ENCODE results near the gene TMPRSS11A. TPM values are rescaled to one million over a fixed set of nuclear protein-coding genes. Genes with fewer than 3 reads are reported as not detected.

The TMPRSS11A gene
- polyA plus RNA-seq, 1 donor (not counting 4 experiments of a cell fraction or from before 2014, with no cell fraction given): 0.03 TPM

DNA sequence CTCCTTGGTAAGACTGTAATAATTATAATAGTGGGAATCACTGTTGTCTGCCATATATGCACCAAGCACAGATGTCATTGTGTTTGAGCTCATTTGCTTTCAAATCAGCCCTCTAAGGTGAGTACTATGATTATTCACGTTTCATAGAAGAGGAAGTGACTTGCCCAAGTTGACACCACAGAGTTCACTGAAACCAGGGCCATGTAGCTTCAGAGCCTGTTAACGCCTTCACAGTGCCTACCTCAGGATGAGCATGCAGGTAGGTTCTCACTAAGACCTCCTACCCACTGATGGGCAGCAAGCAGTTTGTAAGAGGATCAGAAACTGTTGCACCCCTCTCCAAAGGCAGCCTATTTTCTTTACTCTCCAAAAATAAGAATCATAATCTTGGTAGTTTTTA is 27.4 kb downstream of the TMPRSS11A start:
- dilution Hi-C loops (cut with MboI; ENCODE audit: extremely low pct_ligation_motif_present, low sequenced_read_pairs): no loop called here
- H4K20me1 ChIP-seq (ENCODE audit: control insufficient read depth, extremely low read depth, insufficient read depth, low read length): no peaks in the 10 kb centered on the region
- no peak for FAIRE-seq

GRCh38 chr4:67934628-67935027 is 28.7 kb downstream of the TMPRSS11A start:
- Histone ChIP-seq H3K9me1 (ENCODE audit: control insufficient read depth, extremely low read depth, insufficient read depth, low read length) (no peaks in the 10 kb centered on the region), H3K79me2 (ENCODE audit: control insufficient read depth, insufficient read depth, low read length) (no peaks in the 10 kb centered on the region), H3K4me3 (ENCODE audit: control insufficient read depth in 2 of 3, extremely low read depth in 1 of 3, insufficient read depth in 2 of 3, low read depth in 1 of 3, low read length in 3 of 3) (no peak overlapping the region), H3K27me3 (ENCODE audit: control insufficient read depth, extremely low read depth, insufficient read depth, low read length) (no peaks in the 10 kb centered on the region), H3K4me1 (ENCODE audit: control insufficient read depth, extremely low read depth, insufficient read depth, low read length) (peaks cover 18% of the 10 kb centered on the region), H4K20me1 (ENCODE audit: control insufficient read depth, extremely low read depth, insufficient read depth, low read length) (no peaks in the 10 kb centered on the region), H3K36me3 (ENCODE audit: control insufficient read depth in 2 of 2, extremely low read depth in 1 of 2, insufficient read depth in 2 of 2, low read length in 2 of 2) (no peaks in the 10 kb centered on the region), H3K4me2 (ENCODE audit: control insufficient read depth, extremely low read depth, insufficient read depth, low read depth, low read length) (no peak overlapping the region), H2AFZ (ENCODE audit: control insufficient read depth, low read length) (no peak overlapping the region), H3K27ac (ENCODE audit: control insufficient read depth, insufficient read depth, low read length) (no peak overlapping the region), H3K9me3 (ENCODE audit: control insufficient read depth, low read depth, low read length) (no peaks in the 10 kb centered on the region), H3K9ac (ENCODE audit: control insufficient read depth, extremely low read depth, insufficient read depth, low read length) (no peak overlapping the region)
- DNase-seq (ENCODE audit: low read depth, low spot score) (no peak), FAIRE-seq (peak; percentile 56)
- TF ChIP-seq, protein P1, sequence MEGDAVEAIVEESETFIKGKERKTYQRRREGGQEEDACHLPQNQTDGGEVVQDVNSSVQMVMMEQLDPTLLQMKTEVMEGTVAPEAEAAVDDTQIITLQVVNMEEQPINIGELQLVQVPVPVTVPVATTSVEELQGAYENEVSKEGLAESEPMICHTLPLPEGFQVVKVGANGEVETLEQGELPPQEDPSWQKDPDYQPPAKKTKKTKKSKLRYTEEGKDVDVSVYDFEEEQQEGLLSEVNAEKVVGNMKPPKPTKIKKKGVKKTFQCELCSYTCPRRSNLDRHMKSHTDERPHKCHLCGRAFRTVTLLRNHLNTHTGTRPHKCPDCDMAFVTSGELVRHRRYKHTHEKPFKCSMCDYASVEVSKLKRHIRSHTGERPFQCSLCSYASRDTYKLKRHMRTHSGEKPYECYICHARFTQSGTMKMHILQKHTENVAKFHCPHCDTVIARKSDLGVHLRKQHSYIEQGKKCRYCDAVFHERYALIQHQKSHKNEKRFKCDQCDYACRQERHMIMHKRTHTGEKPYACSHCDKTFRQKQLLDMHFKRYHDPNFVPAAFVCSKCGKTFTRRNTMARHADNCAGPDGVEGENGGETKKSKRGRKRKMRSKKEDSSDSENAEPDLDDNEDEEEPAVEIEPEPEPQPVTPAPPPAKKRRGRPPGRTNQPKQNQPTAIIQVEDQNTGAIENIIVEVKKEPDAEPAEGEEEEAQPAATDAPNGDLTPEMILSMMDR (optimal IDR thresholded peaks at IDR 0.05 in 1 of 3, IDR thresholded peaks at IDR 0.05 in 1 of 3, conservative IDR thresholded peaks at IDR 0.05 in 1 of 3; ENCODE audit: extremely low read depth in 1 of 3, insufficient read depth in 2 of 3, low read length in 3 of 3): no peak
- no peak for TF ChIP-seq EZH2 (IDR thresholded peaks at IDR 0.05; ENCODE audit: low read length)
- dilution Hi-C loops (cut with MboI; ENCODE audit: extremely low pct_ligation_motif_present, low sequenced_read_pairs): no loop called here

More for the DNA sequence above, 27.4 kb downstream of the TMPRSS11A start:
- DNase-seq (ENCODE audit: low read depth, low spot score): no peak
- H2AFZ ChIP-seq (ENCODE audit: control insufficient read depth, low read length): no peak overlapping the region
- H3K36me3 ChIP-seq (ENCODE audit: control insufficient read depth in 2 of 2, extremely low read depth in 1 of 2, insufficient read depth in 2 of 2, low read length in 2 of 2): no peaks in the 10 kb centered on the region
- peaks cover 15% of the 10 kb centered on the region for H3K4me1 ChIP-seq (ENCODE audit: control insufficient read depth, extremely low read depth, insufficient read depth, low read length)
- H3K27ac ChIP-seq (ENCODE audit: control insufficient read depth, insufficient read depth, low read length): no peak overlapping the region
- H3K4me3 ChIP-seq (ENCODE audit: control insufficient read depth in 2 of 3, extremely low read depth in 1 of 3, insufficient read depth in 2 of 3, low read depth in 1 of 3, low read length in 3 of 3): no peak overlapping the region
- no peaks in the 10 kb centered on the region for H3K9me3 ChIP-seq (ENCODE audit: control insufficient read depth, low read depth, low read length)
- H3K9ac ChIP-seq (ENCODE audit: control insufficient read depth, extremely low read depth, insufficient read depth, low read length): no peak overlapping the region
- no peaks in the 10 kb centered on the region for H3K79me2 ChIP-seq (ENCODE audit: control insufficient read depth, insufficient read depth, low read length)
- no peak overlapping the region for H3K4me2 ChIP-seq (ENCODE audit: control insufficient read depth, extremely low read depth, insufficient read depth, low read depth, low read length)
- no peaks in the 10 kb centered on the region for H3K27me3 ChIP-seq (ENCODE audit: control insufficient read depth, extremely low read depth, insufficient read depth, low read length)
- no peaks in the 10 kb centered on the region for H3K9me1 ChIP-seq (ENCODE audit: control insufficient read depth, extremely low read depth, insufficient read depth, low read length)
- no peak for TF ChIP-seq EZH2 (IDR thresholded peaks at IDR 0.05; ENCODE audit: low read length)
- TF ChIP-seq, protein P1 (optimal IDR thresholded peaks at IDR 0.05 in 1 of 3, IDR thresholded peaks at IDR 0.05 in 1 of 3, conservative IDR thresholded peaks at IDR 0.05 in 1 of 3; ENCODE audit: extremely low read depth in 1 of 3, insufficient read depth in 2 of 3, low read length in 3 of 3): no peak

All from keratinocyte (primary cell).